ENCODE data around the gene TOX2.

Gene TOX2

GRCh38 chr20:44018259-44018941, 103.7 kb downstream of the TOX2 start:
- no peak for DNase-seq (ENCODE audit: low read depth in 2 of 2)

- no peak for DNase-seq (ENCODE audit: low read depth in 2 of 2)
These were observed 104.4 kb downstream of the TOX2 start for GRCh38 chr20:44018942-44019637.

- no peak for DNase-seq (ENCODE audit: low read depth in 2 of 2)
These were observed 105.1 kb downstream of the TOX2 start for GRCh38 chr20:44019638-44020335.

- DNase-seq (ENCODE audit: low read depth in 2 of 2): no peak
These were observed 105.9 kb downstream of the TOX2 start for GRCh38 chr20:44020406-44021148.

- no peak for DNase-seq (ENCODE audit: low read depth in 2 of 2)
These were observed 106.5 kb downstream of the TOX2 start for GRCh38 chr20:44021186-44021585.

- no peak for DNase-seq (ENCODE audit: low read depth in 2 of 2)
These were observed 107.2 kb downstream of the TOX2 start for GRCh38 chr20:44021900-44022299.

GRCh38 chr20:44022464-44022863, 107.8 kb downstream of the TOX2 start:
- no peak for DNase-seq (ENCODE audit: low read depth in 2 of 2)

- no peak for DNase-seq (ENCODE audit: low read depth in 2 of 2)
These were observed 109.1 kb downstream of the TOX2 start for GRCh38 chr20:44023515-44024371.

GRCh38 chr20:44024820-44025580, 110.3 kb downstream of the TOX2 start:
- DNase-seq (ENCODE audit: low read depth in 2 of 2): no peak

GRCh38 chr20:44025756-44026155, 111.1 kb downstream of the TOX2 start:
- DNase-seq (ENCODE audit: low read depth in 2 of 2): no peak

GRCh38 chr20:44026647-44027342, 112.1 kb downstream of the TOX2 start:
- no peak for DNase-seq (ENCODE audit: low read depth in 2 of 2)

- no peak for DNase-seq (ENCODE audit: low read depth in 2 of 2)
These were observed 112.8 kb downstream of the TOX2 start for GRCh38 chr20:44027343-44028002.

- no peak for DNase-seq (ENCODE audit: low read depth in 2 of 2)
These were observed 113.5 kb downstream of the TOX2 start for GRCh38 chr20:44028003-44028730.

GRCh38 chr20:44028868-44029847, 114.5 kb downstream of the TOX2 start:
- no peak for DNase-seq (ENCODE audit: low read depth in 2 of 2)

GRCh38 chr20:44029848-44030230, 115.2 kb downstream of the TOX2 start:
- no peak for DNase-seq (ENCODE audit: low read depth in 2 of 2)

- no peak for DNase-seq (ENCODE audit: low read depth in 2 of 2)
These were observed 115.7 kb downstream of the TOX2 start for GRCh38 chr20:44030394-44030793.

GRCh38 chr20:44031001-44031574, 116.4 kb downstream of the TOX2 start:
- DNase-seq (ENCODE audit: low read depth in 2 of 2): no peak
